CD4-positive, alpha-beta T cell (primary cell): ENCODE measurements around the gene PTBP3. TPM values are rescaled to one million over a fixed set of nuclear protein-coding genes. Genes with fewer than 3 reads are reported as not detected.
"Not testable (repeated sequence)": the region's sequence is repeated elsewhere in the genome, so short reads cannot be mapped to it uniquely, and the experiment has no call there.

Experiments
- ATAC-seq: fragments of 200-7000 bp; cut with Tn5 transposase; one replicate; pipeline ENCODE4 v1.10.0; 2022; ENCODE audit warnings: mild to moderate bottlenecking; ENCODE audit not compliant: poor library complexity
- CTCF ChIA-PET: fragments of 350-600 bp; sonication (Branson Sonifier 250); formaldehyde crosslinking; loops from one replicate; lab custom pipeline; 2021; ENCODE audit warnings: antibody characterized with exemption, inconsistent platforms; lab: Charles Lee
- POLR2A ChIA-PET: fragments of 350-600 bp; sonication (Branson Sonifier 250); formaldehyde crosslinking; loops from one replicate; lab custom pipeline; 2021; ENCODE audit warnings: antibody characterized with exemption, inconsistent platforms; lab: Charles Lee
- DNase-seq, 14 experiments: peaks; one replicate each; pipeline ENCODE4 v3.0.0-alpha.2; 2013 to 2020; ENCODE audit warnings: mixed read lengths in 2 of 14
- H3K27ac ChIP-seq, 2 donors: one replicate each; pipeline versions ENCODE4 v1.5.1 to v1.7.0; 2013; ENCODE audit warnings: low read length in 2 of 2, low read depth in 1 of 2, mild to moderate bottlenecking in 1 of 2
- H3K27me3 ChIP-seq, 2 experiments: 1 replicate in 1 of 2; 2 replicates in 1 of 2; pipeline versions ENCODE4 v1.6.1 to v1.7.0; 2013; ENCODE audit warnings: low read length in 2 of 2, control low read depth in 1 of 2, mild to moderate bottlenecking in 1 of 2, moderate library complexity in 1 of 2; ENCODE audit not compliant: insufficient read depth in 2 of 2, control insufficient read depth in 1 of 2
- H3K36me3 ChIP-seq: one replicate; pipeline ENCODE4 v1.6.1; 2013; ENCODE audit warnings: low read length, control low read depth; ENCODE audit not compliant: insufficient read depth
- H3K4me1 ChIP-seq: one replicate; pipeline ENCODE4 v1.6.1; 2013; ENCODE audit warnings: low read length, control low read depth; ENCODE audit not compliant: insufficient read depth
- H3K4me3 ChIP-seq: one replicate; pipeline ENCODE4 v1.5.1; 2013; ENCODE audit warnings: mild to moderate bottlenecking, low read length, moderate library complexity
- H3K9me3 ChIP-seq, 2 experiments: 1 replicate in 1 of 2; 2 replicates in 1 of 2; pipeline versions ENCODE4 v1.6.1 to v1.7.0; 2013; ENCODE audit warnings: low read length in 2 of 2, mild to moderate bottlenecking in 2 of 2, control low read depth in 1 of 2, moderate library complexity in 1 of 2; ENCODE audit not compliant: control insufficient read depth in 1 of 2, insufficient read depth in 1 of 2
- H3K27ac Mint-ChIP-seq: one replicate; pipeline ENCODE4 v1.8.0; 2020; ENCODE audit warnings: mixed read lengths
- H3K27me3 Mint-ChIP-seq: one replicate; pipeline ENCODE4 v1.8.0; 2021; ENCODE audit warnings: mixed read lengths
- H3K36me3 Mint-ChIP-seq: one replicate; pipeline ENCODE4 v1.8.0; 2021; ENCODE audit warnings: low read depth, mixed read lengths
- H3K4me1 Mint-ChIP-seq: one replicate; pipeline ENCODE4 v1.8.0; 2021; ENCODE audit warnings: low read depth, mixed read lengths
- H3K4me3 Mint-ChIP-seq: one replicate; pipeline ENCODE4 v1.8.0; 2020; ENCODE audit warnings: mild to moderate bottlenecking, mixed read lengths
- H3K9me3 Mint-ChIP-seq: one replicate; pipeline ENCODE4 v1.8.0; 2020; ENCODE audit warnings: mixed read lengths
- CTCF ChIP-seq: fragments of 200-600 bp; IDR thresholded peaks from one replicate; pipeline ENCODE4 v1.8.0; 2022; ENCODE audit warnings: antibody characterized with exemption, mild to moderate bottlenecking
- intact Hi-C, 2 experiments: fragments of 100-400 bp; cut with DNase I in 1 of 2; cut with micrococcal nuclease in 1 of 2; formaldehyde crosslinking; loops; one replicate each; pipeline versions ENCODE4 v1.15.1 to v1.9.0; 2023 to 2025; cut with DNase I, micrococcal nuclease
- total RNA-seq, 174 experiments: library from RNA in 2 of 174; stranded (reverse) in 2 of 174; gene quantifications; one replicate each; pipeline ENCODE4 v1.2.3 and lab custom pipeline; 2021 to 2026

The PTBP3 gene
- total RNA-seq, 2 experiments from 2014 or later, result 100.0 to 110 TPM

GRCh38 chr9:112377684-112378327 lies 44.4 kb upstream of the PTBP3 start:
- Mint-ChIP-seq H3K27ac (peak overlapping the region; percentile 98), H3K4me1 (peaks cover 51% of the 10 kb centered on the region), H3K36me3 (peaks cover 28% of the 10 kb centered on the region), H3K27me3 (no peaks in the 10 kb centered on the region), H3K4me3 (peak overlapping the region; percentile 100), H3K9me3 (peaks cover 2% of the 10 kb centered on the region)
- Histone ChIP-seq H3K4me1 (peaks cover 20% of the 10 kb centered on the region), H3K9me3 (no peaks in the 10 kb centered on the region), H3K4me3 (no peak overlapping the region), H3K36me3 (no peaks in the 10 kb centered on the region), H3K27ac (no peak overlapping the region), H3K27me3 (no peaks in the 10 kb centered on the region)
- TF ChIP-seq CTCF, result no peak
- CTCF ChIA-PET, result interaction anchor here (2.5 kb wide), 1 partner anchor 45 kb away, joined by 7 read pairs; the partner anchor contains the start of gene PTBP3
- intact Hi-C loops, result loop anchor here (2.0 to 5.0 kb wide), 3 partner anchors 43 to 371 kb away; partner anchors contain the start of gene PTBP3 (in 1 of the 2)
- no peak for DNase-seq
- POLR2A ChIA-PET, result interaction anchor here (0.7 to 2.8 kb wide), 3 partner anchors 11 to 45 kb away, joined by 3 to 45 read pairs (median 8); partner anchors contain the start of gene PTBP3
- no peak for ATAC-seq

- peaks cover 20% of the 10 kb centered on the region for H3K4me1 ChIP-seq
- no peaks in the 10 kb centered on the region for H3K36me3 ChIP-seq
- peaks cover 2% of the 10 kb centered on the region for H3K9me3 Mint-ChIP-seq
- no peak overlapping the region for H3K4me3 ChIP-seq
- no peak overlapping the region for H3K27ac ChIP-seq
- no peak overlapping the region for H3K27ac Mint-ChIP-seq
- no peaks in the 10 kb centered on the region for H3K27me3 Mint-ChIP-seq
- H3K9me3 ChIP-seq, result no peaks in the 10 kb centered on the region
- no peak for ATAC-seq
- DNase-seq, result peak in 1 of 14 experiments; percentile 15
- no peak for TF ChIP-seq CTCF
- H3K27me3 ChIP-seq, result no peaks in the 10 kb centered on the region
- CTCF ChIA-PET, result no interaction called here
- H3K4me1 Mint-ChIP-seq, result peaks cover 46% of the 10 kb centered on the region
- intact Hi-C loops, result loop anchor here in 1 of 2 experiments (5.0 kb wide), 1 partner anchor 45 kb away; the partner anchor contains the start of gene PTBP3
- H3K4me3 Mint-ChIP-seq, result peak overlapping the region; percentile 100
- H3K36me3 Mint-ChIP-seq, result peaks cover 28% of the 10 kb centered on the region
- POLR2A ChIA-PET, result interaction anchor here (0.7 kb wide), 1 partner anchor 16 kb away, joined by 3 read pairs; no protein-coding TSS in a partner anchor
Measured at GRCh38 chr9:112377087-112377486, 43.7 kb upstream of the PTBP3 start.

- no peaks in the 10 kb centered on the region for H3K9me3 ChIP-seq
- ChIA-PET CTCF (no interaction called here), POLR2A (no interaction called here)
- H3K27ac ChIP-seq, result no peak overlapping the region
- no peak for ATAC-seq
- peaks cover 22% of the 10 kb centered on the region for H3K36me3 Mint-ChIP-seq
- DNase-seq, result no peak
- no peak overlapping the region for H3K4me3 ChIP-seq
- intact Hi-C loops, result loop anchor here in 1 of 2 experiments (5.0 kb wide), 1 partner anchor 43 kb away; the partner anchor contains the start of gene PTBP3
- H3K4me3 Mint-ChIP-seq, result no peak overlapping the region
- peaks cover 36% of the 10 kb centered on the region for H3K4me1 Mint-ChIP-seq
- TF ChIP-seq CTCF, result no peak
- no peak overlapping the region for H3K27ac Mint-ChIP-seq
- peaks cover 15% of the 10 kb centered on the region for H3K4me1 ChIP-seq
- H3K9me3 Mint-ChIP-seq, result peaks cover 2% of the 10 kb centered on the region
- H3K36me3 ChIP-seq, result no peaks in the 10 kb centered on the region
- H3K27me3 Mint-ChIP-seq, result no peaks in the 10 kb centered on the region
- H3K27me3 ChIP-seq, result no peaks in the 10 kb centered on the region
Measured at GRCh38 chr9:112375361-112375760, 41.9 kb upstream of the PTBP3 start.

- H3K4me1 Mint-ChIP-seq, result peaks cover 29% of the 10 kb centered on the region
- POLR2A ChIA-PET, H3K9me3 ChIP-seq, H3K27me3 Mint-ChIP-seq, ATAC-seq, H3K4me3 ChIP-seq, H3K27ac ChIP-seq, CTCF ChIA-PET, H3K27me3 ChIP-seq, H3K4me3 Mint-ChIP-seq, H3K9me3 Mint-ChIP-seq, intact Hi-C loops, H3K36me3 ChIP-seq, H3K27ac Mint-ChIP-seq, DNase-seq: not testable (repeated sequence)
- H3K4me1 ChIP-seq, result peaks cover 15% of the 10 kb centered on the region
- peaks cover 14% of the 10 kb centered on the region for H3K36me3 Mint-ChIP-seq
Measured at GRCh38 chr9:112374232-112374631, 40.8 kb upstream of the PTBP3 start.

GRCh38 chr9:112373666-112374065 lies 40.2 kb upstream of the PTBP3 start:
- H3K27me3 ChIP-seq, H3K4me3 ChIP-seq, intact Hi-C loops, H3K9me3 Mint-ChIP-seq, H3K9me3 ChIP-seq, ATAC-seq, H3K27ac ChIP-seq, H3K36me3 Mint-ChIP-seq, H3K27ac Mint-ChIP-seq, DNase-seq, H3K4me3 Mint-ChIP-seq, H3K36me3 ChIP-seq, H3K27me3 Mint-ChIP-seq, POLR2A ChIA-PET, CTCF ChIA-PET: not testable (repeated sequence)
- peaks cover 11% of the 10 kb centered on the region for H3K4me1 ChIP-seq
- peaks cover 23% of the 10 kb centered on the region for H3K4me1 Mint-ChIP-seq
